Stimulated activated CD4-positive, alpha-beta T cell treated with anti-CD3 and anti-CD28 coated beads, Interleukin-15, amount 100 ng/mL, for 48 hours (primary cell): ENCODE results near the gene ATP6V1C2.
"Not testable (repeated sequence)": the region's sequence is repeated elsewhere in the genome, so short reads cannot be mapped to it uniquely, and the experiment has no call there.

Source experiments
- DNase-seq, 2 donors: peaks; one replicate each; pipeline ENCODE4 v3.0.0-alpha.2; 2020; ENCODE audit warnings: low read depth in 2 of 2

Gene ATP6V1C2

DNA sequence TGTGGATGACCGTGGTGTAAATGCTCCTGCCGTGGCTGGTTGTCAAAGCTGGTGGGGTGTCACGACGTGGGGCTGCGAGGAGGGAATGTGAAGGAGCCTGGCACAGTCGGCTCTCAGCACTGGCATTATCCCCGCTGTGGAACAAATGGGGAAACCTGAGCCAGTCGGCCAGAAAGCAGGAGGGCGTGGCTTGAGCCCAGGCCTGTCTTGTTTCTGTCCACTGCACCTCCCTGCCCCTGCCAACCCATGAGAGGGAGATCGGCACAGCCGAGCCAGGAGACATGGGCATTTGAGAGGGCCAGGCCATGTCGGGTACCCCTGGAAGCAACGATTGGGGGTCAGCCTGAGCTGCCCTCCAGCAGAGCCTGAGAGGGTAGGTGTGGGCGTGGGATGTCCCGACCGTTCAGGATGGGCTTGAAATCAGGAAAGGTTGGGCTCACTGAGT is 46.7 kb downstream of the ATP6V1C2 start:
- DNase-seq, result no peak

DNA sequence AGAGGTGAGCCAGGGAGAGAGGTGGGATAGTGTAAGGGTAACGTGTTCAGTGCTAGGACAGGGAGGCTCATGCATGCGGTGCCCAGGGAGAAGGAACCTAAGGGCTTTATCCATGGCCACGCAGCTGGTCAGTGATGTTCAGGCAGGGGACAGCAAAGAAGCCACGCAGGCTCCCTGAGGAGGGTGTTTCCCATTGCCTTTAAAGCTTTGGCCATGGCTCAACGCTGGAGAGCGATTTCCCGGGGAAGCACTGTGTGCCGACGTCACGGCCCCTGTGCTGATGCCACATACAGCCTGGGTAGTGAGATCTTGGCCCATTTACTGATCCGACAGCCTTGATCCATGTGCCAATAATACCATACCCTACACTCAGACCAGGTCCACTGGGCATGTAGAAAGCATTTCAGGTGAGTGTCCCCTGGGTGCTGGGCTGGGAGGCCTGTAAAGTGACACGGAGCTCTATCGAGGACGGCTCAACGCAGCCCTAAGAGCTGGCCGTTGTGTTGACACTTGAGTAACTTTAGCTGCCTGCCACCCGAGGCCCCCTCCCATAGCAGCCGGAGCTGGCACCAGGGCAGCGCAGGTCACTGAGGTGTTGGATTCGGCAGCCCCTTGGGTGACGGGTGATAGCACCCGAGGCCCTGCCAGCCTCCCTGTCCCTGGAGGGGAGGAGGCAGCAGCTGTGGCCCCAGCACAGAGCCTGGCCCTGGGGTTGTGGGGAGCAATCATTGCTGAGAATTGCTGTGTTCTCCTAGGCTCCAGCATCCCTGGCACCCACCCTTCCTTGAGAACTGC is 49.7 kb downstream of the ATP6V1C2 start:
- DNase-seq, result no peak

DNA sequence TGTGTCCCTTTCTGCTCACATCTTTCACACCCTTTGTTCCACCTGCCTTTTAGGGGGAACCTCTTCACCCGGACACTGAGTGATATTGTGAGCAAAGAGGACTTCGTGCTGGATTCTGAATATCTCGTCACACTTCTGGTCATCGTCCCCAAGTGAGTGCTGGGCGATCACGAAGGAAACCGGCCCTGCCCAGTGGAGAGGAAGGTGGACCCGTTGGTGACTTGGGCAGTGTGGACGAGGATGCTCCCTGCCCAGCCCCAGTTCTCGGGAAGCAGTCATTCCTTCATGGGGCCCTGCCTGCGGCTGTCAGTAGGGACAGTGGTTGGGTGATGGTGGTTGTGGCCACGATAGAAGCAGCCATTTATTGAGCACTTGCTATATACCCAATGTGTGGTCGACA is 50.4 kb downstream of the ATP6V1C2 start:
- DNase-seq, result no peak

DNA sequence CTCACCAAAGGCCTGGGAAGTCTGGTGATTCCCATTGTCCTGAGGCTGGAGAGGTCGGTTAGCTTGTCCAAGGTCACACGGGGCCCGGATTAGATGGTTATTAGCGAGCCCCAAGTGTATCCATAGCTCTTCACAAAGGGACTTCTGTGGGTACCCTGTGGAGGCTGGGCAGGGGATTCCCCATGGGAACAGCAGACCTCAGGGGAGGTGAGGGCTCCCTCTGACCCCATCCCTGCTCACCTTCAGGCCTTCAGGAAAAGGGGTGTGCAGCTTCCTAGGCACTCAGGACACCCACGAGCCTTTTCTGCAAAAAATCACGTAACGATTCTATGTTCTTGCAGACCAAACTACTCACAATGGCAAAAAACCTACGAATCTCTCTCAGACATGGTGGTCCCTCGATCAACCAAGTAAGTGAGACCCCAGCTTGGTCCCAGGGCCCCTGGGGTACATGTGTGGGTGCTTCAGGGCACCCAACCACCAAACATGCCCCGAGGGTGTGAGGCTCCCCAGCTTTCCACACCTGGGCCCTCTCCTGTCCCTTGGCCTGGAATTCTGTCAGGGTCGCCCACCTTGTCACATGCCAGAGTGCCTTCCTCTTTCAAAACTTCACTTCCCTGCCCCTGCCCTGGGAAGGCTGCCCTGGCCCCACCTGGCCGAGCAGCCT is 50.9 kb downstream of the ATP6V1C2 start:
- DNase-seq, result no peak

DNA sequence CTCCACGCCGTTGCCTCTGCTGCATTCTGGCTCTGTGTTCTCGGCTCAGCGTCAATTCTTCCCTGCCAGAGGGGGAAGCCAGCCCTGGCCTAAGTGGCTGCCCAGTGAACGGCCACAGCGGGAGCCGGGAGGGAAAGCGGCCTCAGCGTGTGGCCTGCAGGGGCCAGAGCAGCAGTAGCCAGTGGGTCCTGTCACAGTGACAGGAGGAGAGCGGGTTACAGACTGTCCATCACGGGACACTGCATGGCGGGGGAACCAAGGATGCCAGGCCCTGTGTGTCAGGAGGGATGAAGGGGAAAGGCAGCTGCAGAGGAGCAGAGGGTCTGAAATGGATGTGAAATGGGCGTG is 51.4 kb downstream of the ATP6V1C2 start:
- DNase-seq, result no peak

DNA sequence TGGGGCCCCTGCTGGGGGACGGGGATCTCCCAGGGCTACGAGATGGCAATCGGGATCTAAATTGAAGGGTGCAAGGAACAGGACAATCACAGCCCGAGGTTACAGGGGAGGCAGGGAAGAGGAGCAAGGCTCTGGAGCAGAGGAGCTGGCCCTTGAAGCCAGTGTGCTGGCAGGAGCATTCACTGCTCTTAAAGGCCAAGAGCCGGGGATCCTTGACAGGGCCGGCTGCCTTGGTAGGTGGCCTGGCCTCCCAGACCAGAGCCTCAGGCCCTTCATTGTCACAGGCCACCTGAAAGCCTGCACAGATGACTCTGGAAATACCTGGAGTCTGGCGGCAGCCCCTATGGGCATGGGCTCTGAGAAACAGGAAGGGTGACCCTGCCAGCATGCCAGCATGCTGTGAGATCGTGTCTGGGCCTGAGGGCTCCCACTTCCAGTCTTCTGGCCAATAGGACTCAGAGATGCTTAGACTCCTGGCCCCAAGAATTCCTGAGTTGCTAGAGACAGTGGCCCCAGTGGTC is 52.5 kb downstream of the ATP6V1C2 start:
- DNase-seq, result no peak

DNA sequence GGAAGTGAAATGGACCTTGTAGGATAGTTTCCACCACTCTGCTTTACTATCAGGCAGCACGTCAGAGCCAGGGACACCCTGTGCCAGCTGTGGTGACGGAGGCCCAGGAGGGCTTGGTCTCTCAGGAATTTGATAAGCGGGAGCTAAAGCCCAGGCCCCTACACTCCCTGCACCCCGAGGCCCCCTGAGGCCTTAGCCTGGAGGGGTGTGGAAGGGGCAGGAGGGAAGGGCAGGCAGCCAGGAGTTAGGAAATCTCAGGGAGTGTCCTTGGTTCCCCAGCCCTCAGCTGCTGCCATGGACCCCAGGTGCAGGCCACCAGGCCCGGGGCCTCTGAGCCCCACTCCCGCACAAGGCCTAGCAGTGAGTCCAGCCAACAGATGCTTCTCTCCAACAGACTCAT is 53.0 kb downstream of the ATP6V1C2 start:
- DNase-seq, result no peak

DNA sequence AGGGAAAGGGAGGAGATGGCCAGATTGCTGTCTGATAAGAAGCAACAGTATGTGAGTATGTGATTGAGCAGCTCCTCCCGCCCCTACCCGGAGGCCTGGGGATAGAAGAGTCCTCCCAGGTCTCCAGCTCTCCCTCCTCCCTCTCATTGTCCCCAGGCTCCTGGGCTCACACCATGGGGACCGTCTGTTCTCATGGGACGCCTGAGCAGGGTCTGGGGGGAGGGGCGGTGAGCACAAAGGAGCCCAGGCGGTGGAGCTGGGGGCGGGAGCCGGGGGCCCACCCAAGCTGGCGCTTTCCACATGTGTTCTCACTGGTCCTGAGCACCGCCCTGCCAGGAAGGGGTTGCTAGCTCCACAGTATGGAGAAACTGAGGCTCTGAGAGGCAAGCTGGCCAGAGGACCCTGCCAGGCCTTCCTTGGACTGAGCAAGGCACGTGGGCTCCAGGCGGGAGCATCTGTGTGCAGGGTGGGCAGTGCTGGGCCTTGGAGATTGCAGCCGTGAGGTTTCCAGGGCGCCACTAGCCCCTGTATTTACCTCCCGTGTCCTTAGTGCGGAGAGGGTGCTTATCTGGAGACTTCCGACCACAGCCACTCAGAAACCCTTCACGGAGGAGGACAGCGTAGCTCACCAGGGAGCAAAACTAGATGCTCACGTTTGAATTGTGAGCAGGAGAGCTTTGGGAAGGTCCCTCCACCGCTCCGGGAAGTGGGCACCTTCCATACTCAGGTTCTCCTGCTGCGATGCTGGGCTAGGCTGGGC is 53.8 kb downstream of the ATP6V1C2 start:
- no peak for DNase-seq

DNA sequence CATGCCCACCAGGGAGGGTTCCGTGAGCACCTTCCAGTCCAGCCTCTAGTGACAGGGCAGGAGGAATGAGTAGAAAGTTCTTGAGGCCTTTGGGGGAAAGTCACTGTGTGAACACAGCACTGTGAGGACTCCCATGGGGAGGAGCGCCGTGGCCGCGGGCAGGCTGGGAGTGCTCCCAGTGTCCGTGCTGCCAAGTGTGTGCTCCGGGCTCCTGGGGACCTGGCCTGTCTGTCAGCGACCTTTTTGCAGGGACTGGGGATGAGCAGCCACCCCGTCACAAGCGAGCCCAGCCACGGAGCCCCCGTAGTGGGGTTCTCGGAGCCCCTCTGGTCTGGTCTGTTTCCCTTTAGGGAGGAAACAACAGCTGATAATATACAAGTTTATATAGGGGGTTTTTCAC is 54.4 kb downstream of the ATP6V1C2 start:
- DNase-seq, result no peak

DNA sequence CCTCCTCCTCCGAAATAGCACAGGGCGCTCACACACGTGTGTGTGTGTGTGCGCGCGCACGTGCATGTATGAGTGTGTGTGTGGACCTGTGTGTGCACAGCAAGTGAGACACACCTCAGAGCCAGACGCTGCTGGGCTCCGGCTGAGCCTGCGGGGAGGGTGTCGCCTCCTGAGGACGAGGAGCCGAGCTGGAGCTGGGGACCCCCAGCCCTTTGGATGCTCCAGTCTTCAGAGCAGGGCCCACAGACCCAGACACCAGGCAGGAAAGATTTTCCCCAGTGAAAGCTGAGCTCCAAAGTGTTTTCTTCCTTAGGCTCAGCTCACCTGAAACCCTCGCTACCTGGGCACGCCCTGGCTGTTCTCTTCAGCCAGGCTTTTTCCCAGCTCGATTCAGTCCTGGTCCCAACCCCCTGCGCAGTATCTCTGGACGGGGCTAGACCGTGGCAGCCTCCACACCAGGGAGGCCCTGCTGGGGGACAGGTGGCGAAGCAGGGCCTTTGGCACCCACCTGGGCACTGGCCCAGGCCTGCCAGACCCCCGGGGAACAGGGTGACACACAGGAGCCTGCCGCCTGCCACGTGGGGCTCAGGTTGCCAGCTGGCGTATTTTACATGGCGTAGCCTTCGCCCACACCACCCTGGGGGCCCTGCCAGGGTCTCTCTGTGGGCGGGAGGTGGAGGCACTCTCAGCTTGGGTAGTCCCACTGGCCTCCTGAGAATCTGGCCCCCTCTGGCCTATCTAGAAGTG is 55.0 kb downstream of the ATP6V1C2 start:
- no peak for DNase-seq

DNA sequence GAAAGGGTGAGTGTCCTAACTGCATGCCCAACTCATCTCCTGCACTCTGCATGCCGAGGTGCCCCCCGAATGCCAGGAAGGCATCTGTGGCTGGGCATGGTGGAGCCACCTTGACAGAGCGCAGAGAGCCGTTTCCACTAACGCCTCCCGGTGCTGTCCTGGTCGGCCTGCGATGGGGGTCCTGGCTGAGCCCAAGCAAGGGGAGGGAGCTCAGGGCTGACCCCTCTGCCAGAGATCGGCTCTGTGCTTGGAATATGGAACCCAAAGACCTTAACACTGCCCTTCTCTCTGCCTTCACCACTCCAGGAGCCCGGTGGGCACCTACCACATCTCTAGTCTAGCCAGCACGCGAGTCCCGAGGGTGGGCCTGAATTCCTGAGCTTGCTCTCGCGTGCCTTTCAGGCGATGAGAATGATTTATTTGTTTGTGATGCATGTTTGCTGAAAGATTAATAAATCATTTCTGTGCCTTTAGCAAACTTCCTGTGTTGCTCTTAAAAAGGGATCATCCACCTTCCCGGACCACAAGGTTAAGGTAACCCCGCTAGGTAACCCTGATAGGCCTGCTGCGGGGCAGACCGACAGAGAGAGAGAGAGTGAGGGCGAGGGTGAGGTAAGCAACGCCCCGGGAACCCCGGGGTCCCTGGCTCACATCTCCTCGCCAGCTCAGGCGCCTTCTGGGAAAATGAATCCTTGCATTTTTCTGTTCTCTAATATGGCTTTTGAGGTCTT is 55.8 kb downstream of the ATP6V1C2 start:
- no peak for DNase-seq

DNA sequence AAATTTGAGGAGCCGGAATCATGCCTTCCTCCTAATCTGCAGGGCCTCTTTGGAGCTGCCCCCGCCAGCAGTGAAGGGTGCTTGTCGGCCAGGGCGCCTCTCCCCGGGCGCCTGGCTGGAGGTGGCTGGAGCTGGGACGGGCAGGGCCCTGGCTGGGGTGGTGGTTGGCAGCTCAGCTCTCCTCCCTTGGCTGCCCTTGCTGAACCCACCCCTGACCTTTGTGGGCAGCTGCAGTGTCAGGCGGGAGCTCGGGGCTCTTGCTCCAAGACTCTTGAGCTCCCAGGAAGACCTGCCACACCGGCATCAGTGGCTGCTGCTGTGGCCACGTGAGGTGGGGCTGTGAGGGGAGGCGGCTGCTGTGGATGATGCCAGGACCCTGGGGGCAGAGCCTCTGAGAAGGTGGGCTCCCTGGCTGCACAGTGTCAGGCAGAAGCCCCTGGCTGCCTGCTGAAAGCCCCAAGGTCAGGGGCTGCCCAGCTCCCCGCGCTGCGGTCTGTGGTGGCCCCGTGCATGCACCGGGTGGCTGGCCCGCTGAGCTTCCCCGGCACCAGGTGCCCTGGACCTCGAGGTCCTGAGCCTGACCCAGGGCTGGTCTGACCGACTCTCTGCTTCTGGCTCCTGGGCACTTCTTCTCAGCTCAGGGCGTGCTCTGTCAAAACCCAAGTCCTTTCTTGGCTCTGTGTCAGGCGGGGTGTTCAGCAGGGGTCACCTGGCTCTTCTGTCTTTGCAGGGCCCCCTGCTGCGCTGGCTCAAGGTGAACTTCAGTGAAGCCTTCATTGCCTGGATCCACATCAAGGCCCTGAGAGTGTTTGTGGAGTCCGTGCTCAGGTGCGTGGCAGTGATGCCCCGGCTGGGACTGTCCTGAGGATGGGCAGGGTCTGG is 56.7 kb downstream of the ATP6V1C2 start:
- no peak for DNase-seq

DNA sequence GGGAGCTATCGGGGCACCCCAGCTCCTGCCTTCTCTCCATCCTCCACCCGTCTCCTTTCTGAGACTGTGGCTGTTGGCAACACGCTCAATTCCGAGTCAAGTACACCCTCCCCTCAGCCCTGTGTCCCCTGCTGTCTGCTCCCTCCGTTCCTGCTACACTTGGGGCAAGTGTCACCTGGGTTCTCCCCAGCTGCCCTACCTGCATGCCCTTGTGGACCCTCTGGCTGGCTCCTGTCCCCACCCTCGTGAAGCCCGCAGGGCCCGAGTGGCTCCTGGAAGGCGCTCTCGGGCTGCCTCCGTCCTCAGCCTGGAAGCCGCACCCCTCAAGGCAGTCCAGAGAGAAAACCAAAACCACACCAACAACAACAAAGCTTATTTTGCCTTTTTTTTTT is 57.3 kb downstream of the ATP6V1C2 start:
- no peak for DNase-seq

DNA sequence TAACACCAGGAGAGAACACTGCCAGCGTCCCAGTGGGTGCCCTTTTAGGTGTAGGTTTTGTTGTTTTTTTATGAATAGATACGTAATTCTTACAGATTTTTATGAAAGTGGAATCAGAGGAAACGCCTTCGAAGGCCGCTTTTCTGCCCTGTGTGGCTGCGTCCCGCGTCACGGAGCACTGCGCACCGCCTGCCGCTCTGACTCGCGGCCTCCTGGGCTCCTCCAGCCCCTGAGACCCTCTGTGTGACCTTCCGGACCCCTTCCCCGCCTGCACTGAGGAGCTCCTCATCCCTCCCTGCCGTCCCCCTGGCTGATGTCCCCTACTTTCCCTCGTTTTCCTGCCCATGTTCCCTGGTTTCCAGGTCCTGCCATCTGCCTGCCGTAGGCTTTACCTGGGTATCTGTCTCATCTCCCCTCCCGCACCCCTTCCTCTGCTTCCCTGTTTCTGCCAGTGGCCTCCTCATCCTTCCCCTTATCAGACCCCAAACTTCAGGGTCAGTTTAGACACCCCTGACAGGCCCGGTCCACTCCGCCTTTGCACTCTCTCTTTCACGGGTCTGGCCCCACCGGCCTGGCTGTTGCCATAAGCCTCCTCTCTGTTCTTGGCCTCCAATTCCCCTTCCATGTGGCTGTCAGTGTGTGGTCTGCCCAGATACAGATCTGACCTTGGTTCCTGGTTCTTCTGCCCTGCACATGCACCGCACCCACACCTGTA is 58.5 kb downstream of the ATP6V1C2 start:
- DNase-seq, result no peak

DNA sequence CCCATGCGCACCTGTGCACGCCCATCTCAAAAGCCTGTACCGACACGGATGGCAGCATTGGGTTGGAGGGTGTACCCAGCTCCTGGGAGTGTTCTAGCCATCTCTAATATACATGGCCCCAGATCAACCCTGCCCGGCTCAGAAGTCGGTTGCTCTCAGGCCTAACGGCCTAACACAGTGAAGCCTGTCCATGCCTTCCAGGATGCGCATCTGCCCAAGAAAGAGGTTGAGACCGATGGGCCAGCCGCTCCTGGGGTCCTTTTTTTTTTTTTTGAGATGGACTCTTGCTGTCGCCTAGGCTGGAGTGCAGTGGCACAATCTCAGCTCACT is 59.0 kb downstream of the ATP6V1C2 start:
- DNase-seq, result no peak

DNA sequence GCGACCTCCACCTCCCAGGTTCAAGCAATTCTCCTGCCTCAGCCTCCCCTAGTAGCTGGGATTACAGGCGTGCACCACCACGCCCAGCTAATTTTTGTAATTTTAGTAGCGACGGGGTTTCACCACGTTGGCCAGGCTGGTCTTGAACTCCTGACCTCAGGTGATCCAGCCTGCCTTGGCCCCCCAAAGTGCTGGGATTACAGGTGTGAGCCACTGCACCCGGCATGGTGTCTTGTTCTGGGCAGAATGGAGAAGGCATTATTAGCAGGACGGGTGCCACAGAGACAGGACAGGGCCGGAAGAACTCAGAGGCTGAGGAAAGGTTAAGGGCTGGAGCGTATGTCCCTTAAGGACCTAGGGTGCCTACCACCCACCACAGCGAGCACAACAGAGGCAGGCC is 59.4 kb downstream of the ATP6V1C2 start:
- not testable (repeated sequence) for DNase-seq

DNA sequence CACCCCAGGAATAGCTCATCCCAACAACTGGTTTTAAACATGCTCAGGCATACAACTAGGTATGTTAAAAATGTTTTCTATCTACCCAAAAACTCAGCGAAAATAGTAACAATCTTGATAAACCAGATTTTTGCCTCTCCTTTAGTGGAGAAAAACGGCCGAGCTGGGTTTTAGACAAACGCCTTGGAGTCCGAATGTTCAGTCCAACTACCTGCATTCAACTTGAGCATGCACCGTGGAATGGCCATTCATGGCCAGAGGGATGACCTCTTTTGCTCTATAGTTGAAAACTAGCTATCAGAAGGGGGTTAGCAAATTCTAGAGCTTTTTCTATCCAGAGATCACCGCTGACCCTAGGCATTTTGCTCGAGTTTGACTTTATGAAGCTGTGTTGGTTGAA is 60.3 kb downstream of the ATP6V1C2 start:
- no peak for DNase-seq

DNA sequence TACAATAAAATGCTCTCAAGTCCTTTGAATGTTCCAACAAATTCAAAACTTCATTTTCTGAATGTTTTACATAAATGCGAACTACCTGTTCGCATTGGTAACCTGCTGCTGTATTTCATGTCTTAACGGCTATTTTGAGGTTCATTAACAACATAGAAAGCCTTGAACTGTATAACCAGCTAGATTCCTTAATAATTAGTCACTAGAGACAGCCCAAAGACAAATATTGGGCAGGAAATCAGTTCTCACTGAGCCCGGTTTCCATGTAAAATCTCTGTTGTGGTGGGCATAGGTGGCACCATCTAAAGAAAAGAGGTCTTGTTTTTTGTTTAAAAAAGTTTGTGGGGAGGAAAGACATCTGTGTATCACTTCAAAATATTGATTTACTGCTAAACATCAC is 62.0 kb downstream of the ATP6V1C2 start:
- DNase-seq, result no peak

DNA sequence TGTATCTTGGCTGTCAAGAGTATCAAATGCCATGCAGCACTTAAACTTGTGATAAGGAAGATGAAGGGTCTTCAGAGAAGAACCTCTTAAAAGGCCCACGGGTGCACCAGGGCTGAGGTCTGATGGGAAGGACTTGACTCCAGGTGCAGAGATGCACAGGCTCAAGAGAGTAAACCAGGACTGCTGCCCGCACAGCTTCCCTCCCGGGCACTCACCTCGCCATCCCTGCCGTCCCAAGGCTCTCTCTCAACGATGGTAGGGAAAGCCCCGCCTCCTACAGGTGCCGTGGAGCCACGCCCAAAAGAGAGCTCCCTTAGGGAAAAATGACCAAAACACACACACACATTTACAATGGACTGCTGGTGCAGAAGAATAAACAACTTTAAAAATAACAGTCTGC is 63.3 kb downstream of the ATP6V1C2 start:
- no peak for DNase-seq

DNA sequence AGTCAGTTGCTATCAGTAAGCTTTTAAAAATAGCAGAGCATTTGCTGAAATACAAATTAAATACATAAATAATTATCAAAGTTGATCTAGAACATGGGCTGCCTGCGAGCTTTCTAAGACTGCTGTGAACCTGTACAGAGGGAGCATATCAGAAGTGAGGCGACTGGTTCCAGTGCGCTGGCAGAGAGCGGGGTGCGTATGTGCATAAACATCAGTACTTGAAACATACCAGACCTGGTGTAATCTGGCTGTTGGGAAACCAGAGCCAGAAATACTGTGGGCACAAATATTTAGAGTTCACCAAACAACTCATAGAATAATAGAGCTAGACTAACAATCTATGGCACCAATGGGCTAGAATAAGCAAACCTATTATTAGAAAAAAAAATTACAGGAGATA is 63.8 kb downstream of the ATP6V1C2 start:
- DNase-seq, result no peak
